Hematopoietic multipotent progenitor cell treated with erythropoietin and hydrocortisone succinate and interleukin-3 and kit ligand, for 8 days (in vitro differentiated cells): ENCODE results near the gene NR6A1.
A peak's percentile ranks its signal among the peaks of the same experiment; 100 is the strongest.
"Not testable (repeated sequence)": the region's sequence is repeated elsewhere in the genome, so short reads cannot be mapped to it uniquely, and the experiment has no call there.

Experiments
- DNase-seq: peaks from one replicate; pipeline ENCODE4 v3.0.0-alpha.2; 2015

The NR6A1 gene

DNA sequence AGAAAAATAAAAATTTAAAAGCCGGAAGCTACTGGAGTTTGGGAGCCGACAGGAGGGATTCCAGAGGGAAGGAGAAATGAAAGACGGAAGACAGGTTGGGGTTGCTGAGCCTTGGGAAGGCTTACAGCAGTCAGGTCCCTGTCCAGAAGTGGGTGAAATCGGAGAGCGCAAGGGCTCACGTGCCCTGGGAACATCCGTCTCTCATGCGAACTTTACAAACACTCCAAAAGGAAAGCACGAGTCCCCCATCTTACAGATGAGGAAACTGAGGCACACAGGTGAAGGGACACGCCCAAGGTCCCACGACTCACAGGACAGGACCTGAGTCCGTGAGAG is 5.5 kb upstream of the NR6A1 start:
- DNase-seq: no peak

DNA sequence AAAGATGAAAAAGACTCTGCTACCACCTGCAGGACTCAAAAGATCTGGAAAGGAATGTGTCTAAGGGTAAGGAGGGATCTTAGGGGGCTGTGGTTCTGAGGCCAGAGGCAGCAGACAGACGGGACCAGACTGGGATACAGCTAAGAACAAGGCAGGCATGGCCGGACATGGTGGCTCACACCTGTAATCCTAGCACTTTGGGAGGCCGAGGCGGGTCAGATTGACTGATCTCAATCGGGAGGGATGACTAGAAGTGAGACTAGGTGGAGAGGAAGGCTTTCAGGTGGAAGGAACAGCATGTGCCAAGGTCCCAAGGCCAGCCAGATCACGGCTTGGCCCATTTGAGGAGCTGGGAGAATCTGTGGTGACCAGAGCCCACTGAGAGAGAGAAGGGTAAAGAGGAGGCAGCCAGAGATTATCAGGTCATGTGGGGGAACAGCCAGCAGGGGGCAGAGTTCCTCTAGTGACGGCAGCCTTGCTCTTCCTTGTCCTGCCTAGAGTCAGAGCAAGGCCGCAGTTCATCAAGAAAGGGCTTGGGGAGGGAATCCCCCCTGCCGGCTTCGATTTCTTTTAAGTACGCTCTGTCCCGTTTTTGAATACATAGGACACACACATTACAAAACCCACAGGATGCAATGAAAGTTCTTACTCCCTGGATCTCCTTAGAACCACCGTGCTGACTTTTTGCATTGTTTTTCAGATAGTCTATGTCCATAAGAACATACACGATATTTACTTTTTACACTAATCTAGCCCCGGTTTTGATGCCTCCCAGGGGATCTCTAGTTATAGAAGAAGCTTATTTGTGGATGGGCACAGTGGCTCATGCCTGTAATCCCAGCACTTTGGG is 3.2 kb upstream of the NR6A1 start:
- DNase-seq: peak; percentile 84

GRCh38 chr9:124773473-124774128 is 2.5 kb upstream of the NR6A1 start:
- no peak for DNase-seq

DNA sequence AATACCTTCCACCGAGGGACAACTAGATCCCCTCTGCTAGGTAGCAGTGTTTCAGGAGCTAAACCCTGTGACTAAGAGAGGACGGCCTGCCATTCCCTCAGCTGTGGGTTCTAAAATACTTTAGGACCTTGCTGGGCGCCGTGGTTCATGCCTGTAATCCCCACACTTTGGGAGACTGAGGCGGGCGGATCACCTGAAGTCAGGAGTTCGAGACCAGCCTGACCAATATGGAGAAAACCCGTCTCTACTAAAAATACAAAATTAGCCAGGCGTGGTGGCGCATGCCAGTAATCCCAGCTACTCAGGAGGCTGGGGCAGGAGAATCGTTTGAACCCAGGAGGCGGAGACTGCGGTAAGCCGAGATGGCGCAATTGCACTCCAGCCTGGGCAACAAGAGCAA is 1.8 kb upstream of the NR6A1 start:
- not testable (repeated sequence) for DNase-seq

GRCh38 chr9:124771867-124772679 is 962 bp upstream of the NR6A1 start:
- no peak for DNase-seq

GRCh38 chr9:124770359-124771020 is 621 bp downstream of the NR6A1 start:
- no peak for DNase-seq

- DNase-seq: no peak
Measured at GRCh38 chr9:124769549-124770358, 1.4 kb downstream of the NR6A1 start.

DNA sequence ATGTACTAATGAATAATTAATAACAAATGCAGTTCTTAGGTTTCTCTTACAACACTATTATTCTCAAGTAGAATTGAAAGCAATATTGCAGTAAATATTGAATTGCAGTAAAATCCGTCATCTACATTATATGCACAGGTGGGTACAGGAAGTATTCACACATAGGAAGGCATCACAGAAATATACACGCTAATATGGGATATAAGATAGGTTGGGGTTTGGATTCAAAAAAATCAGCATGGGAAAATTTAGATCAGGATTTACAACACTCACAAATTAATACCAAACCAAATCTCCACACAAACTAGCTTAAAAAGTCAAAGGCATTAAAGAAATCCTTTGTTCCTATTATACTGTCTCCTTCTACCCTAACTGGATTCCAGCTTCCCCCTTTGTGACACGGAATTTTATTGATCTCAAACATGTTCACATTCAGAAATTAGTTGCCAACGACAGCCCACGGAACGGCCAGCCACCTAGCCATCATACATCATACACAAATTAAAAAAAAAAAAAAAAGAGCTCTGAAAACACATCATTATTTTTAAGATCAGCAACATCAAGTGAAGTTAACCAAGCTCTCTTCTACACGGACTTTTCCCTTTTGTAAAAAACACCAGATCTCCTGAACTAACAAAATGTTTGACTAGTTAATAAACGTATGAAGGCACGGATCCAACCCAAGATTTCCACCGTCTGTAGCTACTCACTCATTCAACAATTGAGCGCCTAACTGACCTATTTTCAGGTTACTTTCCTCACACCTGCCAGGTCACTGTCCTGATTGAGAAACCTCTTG is 2.2 kb downstream of the NR6A1 start:
- no peak for DNase-seq

GRCh38 chr9:124768334-124768733 is 2.8 kb downstream of the NR6A1 start:
- DNase-seq: no peak

- DNase-seq: no peak
Measured at GRCh38 chr9:124767821-124768220, 3.3 kb downstream of the NR6A1 start.

DNA sequence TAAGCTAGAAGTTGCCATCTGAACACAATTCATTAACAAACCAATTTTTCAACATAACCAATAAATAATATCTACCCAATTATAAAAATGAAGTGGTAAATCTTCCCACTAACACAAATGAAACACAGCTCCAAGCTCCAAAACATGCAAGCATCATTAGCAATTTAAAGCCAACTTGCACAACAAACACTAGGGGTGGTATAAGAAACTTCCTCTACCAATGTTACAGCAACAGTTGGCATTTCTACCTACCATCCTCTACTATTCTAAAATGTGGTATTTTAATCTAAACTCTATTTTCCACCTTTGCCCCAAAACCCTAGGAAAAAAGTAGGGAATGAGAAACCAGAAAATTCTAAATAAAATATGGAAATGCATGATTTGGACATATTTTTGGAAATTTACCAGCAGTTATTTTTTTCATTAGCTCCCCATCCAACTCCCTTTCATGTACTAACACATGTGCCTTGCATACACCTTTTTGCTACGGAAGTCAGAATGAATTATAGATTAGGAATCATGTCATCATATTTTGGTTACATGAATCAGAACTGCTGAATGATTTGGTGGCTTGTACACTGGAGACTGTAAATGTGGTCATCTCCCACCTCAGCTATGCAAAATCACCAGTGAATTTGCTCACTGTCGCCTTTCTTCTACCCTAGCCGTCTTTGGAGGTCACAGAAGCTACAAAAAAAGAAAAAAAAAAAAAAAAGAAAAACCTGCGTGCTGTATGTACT is 4.1 kb downstream of the NR6A1 start:
- no peak for DNase-seq

- DNase-seq: no peak
Measured at GRCh38 chr9:124766326-124766725, 4.8 kb downstream of the NR6A1 start.

DNA sequence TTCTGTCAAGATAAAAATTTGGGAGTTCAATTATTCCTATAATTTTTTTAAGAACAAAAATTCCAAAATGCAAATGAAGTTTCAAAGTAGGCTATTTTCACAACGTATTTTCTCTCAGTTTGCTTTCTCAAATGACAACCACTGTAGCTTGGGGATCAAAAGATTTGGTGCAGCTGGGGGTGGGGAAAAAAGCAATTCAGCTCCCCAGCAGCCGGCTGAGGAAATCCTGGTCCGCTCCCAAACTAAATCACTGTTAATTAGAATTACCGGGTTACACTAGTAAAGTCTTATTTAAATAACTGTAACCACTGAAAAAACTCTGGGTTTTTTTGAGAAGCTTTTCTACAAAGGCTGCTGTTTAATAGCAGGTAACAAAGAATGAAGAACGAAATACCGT is 5.7 kb downstream of the NR6A1 start:
- DNase-seq: no peak

DNA sequence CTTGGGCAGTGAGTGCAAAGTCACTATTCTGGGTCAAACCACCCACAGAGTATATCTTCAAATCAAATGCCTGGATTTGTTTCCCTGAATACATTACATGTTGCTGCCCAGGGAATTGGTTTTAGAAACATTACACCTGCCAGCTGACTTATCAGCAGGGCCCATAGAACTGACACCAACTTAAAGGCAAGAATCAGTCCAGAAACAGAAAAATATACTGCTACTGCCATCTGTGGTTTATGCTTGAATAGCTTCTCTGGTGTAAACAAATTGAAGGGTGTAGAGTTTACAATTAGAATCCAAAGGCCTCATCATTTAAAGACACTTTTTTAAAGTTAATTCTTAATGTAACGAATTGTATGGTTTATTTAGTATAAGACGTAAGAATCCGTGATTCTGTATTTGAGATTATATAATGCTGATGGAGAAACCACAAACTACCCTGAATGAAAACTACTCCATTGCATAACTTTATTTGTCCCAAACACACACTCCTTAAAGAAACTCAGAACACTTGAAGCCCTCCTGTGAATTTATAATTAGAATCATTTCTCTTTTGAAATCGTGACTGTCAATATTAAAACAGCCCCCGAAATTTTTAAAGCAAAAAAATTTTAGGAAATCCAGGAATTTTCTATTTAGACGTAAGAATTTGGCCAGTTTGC is 6.2 kb downstream of the NR6A1 start:
- peak; percentile 77 for DNase-seq

- no peak for DNase-seq
Measured at GRCh38 chr9:124762633-124763032, 8.5 kb downstream of the NR6A1 start.

DNA sequence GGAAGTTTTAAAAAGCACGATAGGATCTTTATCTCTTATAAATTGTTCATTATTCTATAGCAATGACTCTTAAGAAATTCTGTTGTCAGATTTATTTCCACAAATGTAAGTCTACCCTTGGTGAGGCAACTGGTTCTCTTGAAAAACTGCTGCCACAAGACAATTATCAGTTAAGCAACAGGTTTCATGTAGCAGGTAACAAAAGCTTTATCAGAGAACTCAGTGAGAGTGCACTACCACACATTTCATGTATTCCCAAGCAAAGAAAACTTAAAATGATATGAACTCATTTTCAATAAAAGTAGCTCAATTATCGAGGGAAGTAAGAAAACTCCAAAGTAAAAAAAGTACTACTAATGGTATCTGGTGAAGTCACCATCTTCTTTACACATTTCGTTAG is 9.4 kb downstream of the NR6A1 start:
- no peak for DNase-seq

DNA sequence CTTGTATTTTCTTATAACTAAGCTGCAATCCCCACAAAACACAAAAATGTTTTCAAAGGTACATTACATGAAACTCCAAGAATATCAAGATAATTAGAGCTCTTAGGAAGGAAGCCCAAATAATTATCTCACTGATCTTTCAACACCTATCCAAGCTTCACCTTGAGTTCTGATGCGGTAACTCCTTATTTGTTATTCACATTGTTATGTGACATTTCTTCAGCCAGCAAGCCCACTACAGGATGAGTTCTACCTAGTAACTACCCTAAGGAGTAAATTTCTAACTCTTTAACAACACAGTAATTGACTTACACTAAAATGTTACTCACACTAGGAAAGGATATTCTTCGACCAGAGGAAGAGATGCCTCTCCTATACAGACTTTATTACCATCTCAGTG is 9.9 kb downstream of the NR6A1 start:
- DNase-seq: no peak

- no peak for DNase-seq
Measured at GRCh38 chr9:124760719-124761118, 10.4 kb downstream of the NR6A1 start.

DNA sequence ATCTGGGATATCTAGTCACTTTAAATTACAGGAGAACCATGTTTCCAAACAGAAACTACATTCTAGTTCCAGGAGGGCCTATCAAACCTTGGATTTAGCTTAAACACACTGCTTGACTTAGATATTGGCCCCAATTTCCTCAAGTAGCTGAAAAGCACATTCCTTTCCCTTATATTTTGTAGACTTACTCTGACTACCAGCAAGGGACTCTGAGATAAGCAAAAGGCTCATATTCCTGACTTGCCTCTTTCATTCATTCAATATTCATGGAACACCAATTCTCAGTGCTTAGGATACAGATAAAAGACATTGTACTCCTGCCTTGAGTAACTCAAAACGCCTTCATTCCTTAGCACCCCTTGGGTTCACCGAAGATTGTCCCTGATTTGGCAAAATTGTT is 11.8 kb downstream of the NR6A1 start:
- no peak for DNase-seq

GRCh38 chr9:124758691-124759090 is 12.4 kb downstream of the NR6A1 start:
- no peak for DNase-seq
